ENCODE results near the gene SAP25.

GRCh38 chr7:100540073-100540723 lies 33.5 kb downstream of the SAP25 start:
- TF ChIP-seq CTCF (IDR thresholded peaks at IDR 0.05) (no peak), POLR2A (IDR thresholded peaks at IDR 0.05) (no peak)

All from lower leg skin (tissue), 3 donors.